Activated T-cell treated with anti-CD3 and anti-CD28 coated beads, Interleukin-2, amount 50 U/mL, for 4 hours (primary cell): ENCODE data around the gene DEFB112. TPM values are rescaled to one million over a fixed set of nuclear protein-coding genes. Genes with fewer than 3 reads are reported as not detected.

Experiments
- ATAC-seq, 2 donors: fragments of 200-7000 bp; cut with Tn5 transposase; one replicate each; pipeline ENCODE4 v1.10.0; 2021
- DNase-seq: peaks from one replicate; pipeline ENCODE4 v3.0.0-alpha.2; 2020
- H3K27me3 Mint-ChIP-seq: one replicate; pipeline ENCODE4 v1.8.0; 2021; ENCODE audit warnings: low read depth, mixed read lengths
- H3K36me3 Mint-ChIP-seq: one replicate; pipeline ENCODE4 v1.8.0; 2022; ENCODE audit warnings: mixed read lengths; ENCODE audit not compliant: insufficient read depth
- H3K4me1 Mint-ChIP-seq: one replicate; pipeline ENCODE4 v1.8.0; 2021; ENCODE audit warnings: low read depth, mixed read lengths
- H3K4me3 Mint-ChIP-seq: one replicate; pipeline ENCODE4 v1.8.0; 2021; ENCODE audit warnings: mild to moderate bottlenecking, moderate library complexity, mixed read lengths
- H3K9me3 Mint-ChIP-seq: one replicate; pipeline ENCODE4 v1.8.0; 2021; ENCODE audit warnings: mixed read lengths
- total RNA-seq, 3 donors: library from RNA; stranded (reverse); gene quantifications; one replicate each; pipeline ENCODE4 v1.2.1, GENCODE V29; 2021

Gene DEFB112
- total RNA-seq, result not detected

- DNase-seq (no peak), ATAC-seq (no peak)
- H3K4me1 Mint-ChIP-seq, result no peaks in the 10 kb centered on the region
- H3K4me3 Mint-ChIP-seq, result no peak within 1 kb of the TSS
- no peaks in the 10 kb centered on the region for H3K27me3 Mint-ChIP-seq
- H3K36me3 Mint-ChIP-seq, result no peaks in the 10 kb centered on the region
- H3K9me3 Mint-ChIP-seq, result no peaks in the 10 kb centered on the region
Observed at GRCh38 chr6:50049829-50050228, at the start of gene DEFB112. Gene DEFB112 (minus strand): TSS chr6:50049929. CDS start chr6:50049869, 60 bp downstream.

GRCh38 chr6:50098641-50098993 is 48.9 kb upstream of the DEFB112 start:
- H3K27me3 Mint-ChIP-seq, result no peaks in the 10 kb centered on the region
- ATAC-seq (no peak), DNase-seq (no peak)
- no peak overlapping the region for H3K4me3 Mint-ChIP-seq
- H3K9me3 Mint-ChIP-seq, result peaks cover 10% of the 10 kb centered on the region
- no peaks in the 10 kb centered on the region for H3K4me1 Mint-ChIP-seq
- H3K36me3 Mint-ChIP-seq, result no peaks in the 10 kb centered on the region

GRCh38 chr6:50097966-50098640 is 48.4 kb upstream of the DEFB112 start:
- H3K36me3 Mint-ChIP-seq, result no peaks in the 10 kb centered on the region
- H3K9me3 Mint-ChIP-seq, result peaks cover 10% of the 10 kb centered on the region
- DNase-seq (no peak), ATAC-seq (no peak)
- no peaks in the 10 kb centered on the region for H3K27me3 Mint-ChIP-seq
- H3K4me1 Mint-ChIP-seq, result no peaks in the 10 kb centered on the region
- H3K4me3 Mint-ChIP-seq, result no peak overlapping the region

- ATAC-seq (no peak), DNase-seq (no peak)
- H3K27me3 Mint-ChIP-seq, result no peaks in the 10 kb centered on the region
- H3K36me3 Mint-ChIP-seq, result no peaks in the 10 kb centered on the region
- no peaks in the 10 kb centered on the region for H3K4me1 Mint-ChIP-seq
- H3K4me3 Mint-ChIP-seq, result no peak overlapping the region
- peaks cover 4% of the 10 kb centered on the region for H3K9me3 Mint-ChIP-seq
Observed at GRCh38 chr6:50096296-50096695, 46.6 kb upstream of the DEFB112 start.

- H3K4me1 Mint-ChIP-seq, result no peaks in the 10 kb centered on the region
Observed at GRCh38 chr6:50093938-50094272, 44.2 kb upstream of the DEFB112 start.

GRCh38 chr6:50093116-50093937 is 43.6 kb upstream of the DEFB112 start:
- Mint-ChIP-seq H3K4me1 (no peaks in the 10 kb centered on the region), H3K4me3 (no peak overlapping the region), H3K27me3 (no peaks in the 10 kb centered on the region), H3K9me3 (peaks cover 10% of the 10 kb centered on the region), H3K36me3 (no peaks in the 10 kb centered on the region)
- no peak for DNase-seq
- no peak for ATAC-seq

More at GRCh38 chr6:50093938-50094272, 44.2 kb upstream of the DEFB112 start:
- Mint-ChIP-seq H3K27me3 (no peaks in the 10 kb centered on the region), H3K36me3 (no peaks in the 10 kb centered on the region), H3K9me3 (peaks cover 10% of the 10 kb centered on the region), H3K4me3 (no peak overlapping the region)
- DNase-seq (no peak), ATAC-seq (no peak)

GRCh38 chr6:50091641-50092040 is 41.9 kb upstream of the DEFB112 start:
- H3K4me3 Mint-ChIP-seq, result no peak overlapping the region

GRCh38 chr6:50089911-50090310 is 40.2 kb upstream of the DEFB112 start:
- ATAC-seq, result no peak
- no peaks in the 10 kb centered on the region for H3K36me3 Mint-ChIP-seq
- DNase-seq, result no peak
- H3K9me3 Mint-ChIP-seq, result peaks cover 9% of the 10 kb centered on the region
- H3K4me1 Mint-ChIP-seq, result no peaks in the 10 kb centered on the region
- no peaks in the 10 kb centered on the region for H3K27me3 Mint-ChIP-seq
- no peak overlapping the region for H3K4me3 Mint-ChIP-seq

More at GRCh38 chr6:50091641-50092040, 41.9 kb upstream of the DEFB112 start:
- DNase-seq, result no peak
- H3K4me1 Mint-ChIP-seq, result no peaks in the 10 kb centered on the region
- peaks cover 13% of the 10 kb centered on the region for H3K9me3 Mint-ChIP-seq
- H3K27me3 Mint-ChIP-seq, result no peaks in the 10 kb centered on the region
- no peaks in the 10 kb centered on the region for H3K36me3 Mint-ChIP-seq
- no peak for ATAC-seq

GRCh38 chr6:50087231-50087954 is 37.7 kb upstream of the DEFB112 start:
- Mint-ChIP-seq H3K27me3 (no peaks in the 10 kb centered on the region), H3K4me1 (no peaks in the 10 kb centered on the region), H3K4me3 (no peak overlapping the region), H3K36me3 (no peaks in the 10 kb centered on the region), H3K9me3 (peaks cover 9% of the 10 kb centered on the region)
- DNase-seq (no peak), ATAC-seq (no peak)

GRCh38 chr6:50077385-50077784 is 27.7 kb upstream of the DEFB112 start:
- peaks cover 3% of the 10 kb centered on the region for H3K9me3 Mint-ChIP-seq
- H3K36me3 Mint-ChIP-seq, result no peaks in the 10 kb centered on the region
- ATAC-seq (no peak), DNase-seq (no peak)
- H3K4me3 Mint-ChIP-seq, result no peak overlapping the region
- no peaks in the 10 kb centered on the region for H3K4me1 Mint-ChIP-seq
- no peaks in the 10 kb centered on the region for H3K27me3 Mint-ChIP-seq

- Mint-ChIP-seq H3K36me3 (no peaks in the 10 kb centered on the region), H3K4me1 (no peaks in the 10 kb centered on the region), H3K9me3 (peaks cover 9% of the 10 kb centered on the region), H3K27me3 (no peaks in the 10 kb centered on the region), H3K4me3 (no peak overlapping the region)
- DNase-seq, result no peak
- no peak for ATAC-seq
Observed at GRCh38 chr6:50076431-50076830, 26.7 kb upstream of the DEFB112 start.

- no peak for DNase-seq
- no peaks in the 10 kb centered on the region for H3K4me1 Mint-ChIP-seq
- no peak for ATAC-seq
- H3K36me3 Mint-ChIP-seq, result no peaks in the 10 kb centered on the region
- peaks cover 13% of the 10 kb centered on the region for H3K9me3 Mint-ChIP-seq
- H3K27me3 Mint-ChIP-seq, result no peaks in the 10 kb centered on the region
- no peak overlapping the region for H3K4me3 Mint-ChIP-seq
Observed at GRCh38 chr6:50071921-50072320, 22.2 kb upstream of the DEFB112 start.

GRCh38 chr6:50070101-50070500 is 20.4 kb upstream of the DEFB112 start:
- no peak for DNase-seq
- H3K4me1 Mint-ChIP-seq, result no peaks in the 10 kb centered on the region
- H3K4me3 Mint-ChIP-seq, result no peak overlapping the region
- no peaks in the 10 kb centered on the region for H3K36me3 Mint-ChIP-seq
- H3K9me3 Mint-ChIP-seq, result peaks cover 13% of the 10 kb centered on the region
- no peaks in the 10 kb centered on the region for H3K27me3 Mint-ChIP-seq
- no peak for ATAC-seq

GRCh38 chr6:50062051-50062450 is 12.3 kb upstream of the DEFB112 start:
- no peaks in the 10 kb centered on the region for H3K4me1 Mint-ChIP-seq
- ATAC-seq (no peak), DNase-seq (no peak)
- no peaks in the 10 kb centered on the region for H3K27me3 Mint-ChIP-seq
- no peak overlapping the region for H3K4me3 Mint-ChIP-seq
- no peaks in the 10 kb centered on the region for H3K36me3 Mint-ChIP-seq
- H3K9me3 Mint-ChIP-seq, result no peaks in the 10 kb centered on the region
